B cell (primary cell): Measurements from ENCODE around the gene SUSD3. TPM values are rescaled to one million over a fixed set of nuclear protein-coding genes. Genes with fewer than 3 reads are reported as not detected.

ENCODE experiments used
- ATAC-seq: fragments of 200-7000 bp; cut with Tn5 transposase; one replicate; pipeline ENCODE4 v1.10.0; 2021; ENCODE audit warnings: low read depth, mild to moderate bottlenecking, moderate number of reproducible peaks, moderate library complexity
- CTCF ChIA-PET: fragments of 350-600 bp; sonication (Branson Sonifier 250); formaldehyde crosslinking; loops from one replicate; lab custom pipeline; 2021; ENCODE audit warnings: antibody characterized with exemption, inconsistent platforms; lab: Charles Lee
- POLR2A ChIA-PET: fragments of 350-600 bp; sonication (Branson Sonifier 250); formaldehyde crosslinking; loops from one replicate; lab custom pipeline; 2021; ENCODE audit warnings: antibody characterized with exemption; lab: Charles Lee
- DNase-seq: peaks from one replicate; pipeline ENCODE4 v3.0.0; 2013
- H2AFZ ChIP-seq: 2 replicates; pipeline ENCODE4 v1.6.1; 2012; ENCODE audit warnings: mild to moderate bottlenecking, low read depth, low read length; ENCODE audit not compliant: insufficient read depth, poor library complexity, severe bottlenecking
- H3K27ac ChIP-seq, 2 donors: 1 replicate in 1 of 2; 2 replicates in 1 of 2; pipeline ENCODE4 v1.5.1; 2012 to 2013; ENCODE audit warnings: low read length in 2 of 2, mild to moderate bottlenecking in 2 of 2, moderate library complexity in 1 of 2
- H3K27me3 ChIP-seq, 4 experiments: fragments of 200-600 bp in 1 of 4; sonication (generic) in 1 of 4; replicated peaks in 1 of 4; 1 replicate in 2 of 4; 2 replicates in 2 of 4; pipeline versions ENCODE4 v1.6.1 to v1.7.0; 2013 to 2016; ENCODE audit warnings: low read length in 3 of 4, mild to moderate bottlenecking in 2 of 4, mixed read lengths in 1 of 4, moderate library complexity in 1 of 4; ENCODE audit not compliant: insufficient read depth in 4 of 4, control insufficient read depth in 3 of 4; ENCODE audit errors: control extremely low read depth in 1 of 4
- H3K36me3 ChIP-seq, 2 experiments: replicated peaks in 1 of 2; 1 replicate in 1 of 2; 2 replicates in 1 of 2; pipeline versions ENCODE4 v1.6.1 to v1.7.1; 2013; ENCODE audit warnings: low read length in 1 of 2; ENCODE audit not compliant: insufficient read depth in 2 of 2, control insufficient read depth in 1 of 2; ENCODE audit errors: control extremely low read depth in 1 of 2, extremely low read depth in 1 of 2
- H3K4me1 ChIP-seq, 2 donors: fragments of 200-600 bp in 1 of 2; sonication (generic) in 1 of 2; 1 replicate in 1 of 2; 2 replicates in 1 of 2; pipeline versions ENCODE4 v1.5.1 to v1.6.1; 2013 to 2017; ENCODE audit warnings: low read length in 2 of 2; ENCODE audit not compliant: control insufficient read depth in 2 of 2, insufficient read depth in 2 of 2
- H3K4me2 ChIP-seq: replicated peaks from 2 replicates; pipeline ENCODE3; 2012; ENCODE audit warnings: mild to moderate bottlenecking, low read depth, low read length; ENCODE audit not compliant: poor library complexity, severe bottlenecking
- H3K4me3 ChIP-seq, 5 experiments: fragments of 200-600 bp in 1 of 5; sonication (generic) in 1 of 5; 1 replicate in 3 of 5; 2 replicates in 2 of 5; pipeline versions ENCODE4 v1.5.1 to v1.7.0; 2011 to 2016; ENCODE audit warnings: low read length in 4 of 5, mild to moderate bottlenecking in 4 of 5, low read depth in 2 of 5, control low read depth in 1 of 5, moderate library complexity in 1 of 5; ENCODE audit not compliant: insufficient read depth in 1 of 5; ENCODE audit errors: control extremely low read depth in 1 of 5, extremely low read depth in 1 of 5
- H3K79me2 ChIP-seq: fragments of 200-600 bp; sonication (generic); one replicate; pipeline ENCODE4 v1.6.0; 2016; ENCODE audit warnings: low read length; ENCODE audit not compliant: control insufficient read depth, insufficient read depth
- H3K9ac ChIP-seq: fragments of 200-600 bp; sonication (generic); 2 replicates; pipeline ENCODE4 v1.6.1; 2017; ENCODE audit warnings: mild to moderate bottlenecking, low read length, moderate library complexity
- H3K9me3 ChIP-seq, 3 donors: one replicate each; pipeline versions ENCODE4 v1.6.1 to v1.7.1; 2013; ENCODE audit warnings: low read length in 2 of 3; ENCODE audit not compliant: control insufficient read depth in 2 of 3, insufficient read depth in 1 of 3; ENCODE audit errors: control extremely low read depth in 1 of 3
- H4K20me1 ChIP-seq: 2 replicates; pipeline ENCODE4 v1.6.0; 2012; ENCODE audit warnings: mild to moderate bottlenecking, low read length; ENCODE audit not compliant: insufficient read depth, control insufficient read depth, poor library complexity, severe bottlenecking
- H3K27ac Mint-ChIP-seq: one replicate; pipeline ENCODE4 v1.8.0; 2021; ENCODE audit warnings: mixed read lengths
- H3K27me3 Mint-ChIP-seq: one replicate; pipeline ENCODE4 v1.8.0; 2021; ENCODE audit warnings: mixed read lengths
- H3K4me1 Mint-ChIP-seq: one replicate; pipeline ENCODE4 v1.8.0; 2021; ENCODE audit warnings: mixed read lengths
- H3K4me3 Mint-ChIP-seq: one replicate; pipeline ENCODE4 v1.8.0; 2021; ENCODE audit warnings: mixed read lengths
- H3K9me3 Mint-ChIP-seq: one replicate; pipeline ENCODE4 v1.8.0; 2022; ENCODE audit warnings: mixed read lengths; ENCODE audit not compliant: insufficient read depth
- EZH2 ChIP-seq: IDR thresholded peaks from 2 replicates; pipeline ENCODE4 v1.6.1; 2012; ENCODE audit warnings: borderline replicate concordance, low read depth, mild to moderate bottlenecking, moderate library complexity, low read length; ENCODE audit not compliant: insufficient read depth, poor library complexity, severe bottlenecking
- WGBS: methylation state at CpG from one replicate; pipeline ENCODE4 v1.1.5; 2013; ENCODE audit warnings: missing lambda C conversion rate; ENCODE audit not compliant: insufficient coverage; 5-methylcytosine and 5-hydroxymethylcytosine counted together
- intact Hi-C: fragments of 100-400 bp; cut with micrococcal nuclease; formaldehyde crosslinking; loops from one replicate; pipeline ENCODE4 v1.10.0; 2022
- polyA plus RNA-seq: library from polyadenylated mRNA; depleted of rRNA; stranded (reverse); fragments of >200 nt; gene quantifications from 2 replicates; pipeline ENCODE4 v1.2.3, GENCODE V29; 2012
- total RNA-seq, 2 donors: library from RNA; stranded (reverse); fragments of 120-200 nt in 1 of 2; gene quantifications; 1 replicate in 1 of 2; 2 replicates in 1 of 2; pipeline versions ENCODE4 v1.2.3 to v1.2.4, GENCODE V29; 2013 to 2022
- TF ChIP-seq, protein P1 (sequence below): fragments of 200-600 bp; IDR thresholded peaks from one replicate; pipeline ENCODE4 v1.8.0; 2022; ENCODE audit warnings: antibody characterized with exemption, mild to moderate bottlenecking

SUSD3 gene
- total and polyA plus RNA-seq, 2 donors (not counting 1 experiment from before 2014, with no cell fraction given) = 41.0 to 85.0 TPM

DNA sequence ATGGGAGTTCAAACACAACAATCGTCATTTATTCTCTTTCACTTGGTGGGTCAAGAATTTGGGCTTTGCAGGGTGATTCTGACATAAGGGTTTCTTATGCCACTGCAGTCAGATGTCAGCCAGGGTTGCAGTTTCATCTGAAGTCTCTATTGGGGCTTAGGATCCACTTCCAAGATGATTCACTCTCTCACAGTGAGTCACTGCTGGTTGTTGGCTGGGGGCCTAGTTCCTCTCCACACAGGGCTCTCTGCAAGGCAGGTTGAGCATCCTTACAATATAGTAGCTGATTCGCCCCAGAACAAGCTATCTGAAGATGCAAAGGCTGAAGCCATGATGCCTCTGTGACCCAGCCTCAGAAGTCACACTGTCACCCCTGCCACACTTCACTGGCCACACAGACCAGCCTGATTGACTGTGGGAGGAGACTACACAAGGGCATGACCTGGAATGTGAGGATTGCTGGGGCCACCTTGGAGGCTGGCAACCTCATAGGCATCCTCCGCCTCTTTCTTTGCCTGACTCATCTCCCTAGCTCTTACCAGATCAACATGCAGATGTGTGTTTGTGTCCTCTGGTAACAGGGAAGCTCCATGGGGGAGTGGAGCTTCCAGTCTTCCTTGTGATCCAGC, 33.1 kb downstream of the SUSD3 start:
- Histone ChIP-seq H4K20me1 (no peaks in the 10 kb centered on the region), H3K4me3 (no peak overlapping the region), H2AFZ (no peak overlapping the region), H3K36me3 (peaks cover 0 to 9% of the 10 kb centered on the region in 2 experiments), H3K9me3 (peaks cover 0 to 13% (median 0%) of the 10 kb centered on the region in 3 donors), H3K4me1 (peaks cover 49% of the 10 kb centered on the region in 2 donors), H3K79me2 (no peaks in the 10 kb centered on the region), H3K9ac (no peak overlapping the region), H3K4me2 (no peak overlapping the region), H3K27ac (no peak overlapping the region), H3K27me3 (no peaks in the 10 kb centered on the region)
- Mint-ChIP-seq H3K4me3 (no peak overlapping the region), H3K27me3 (no peaks in the 10 kb centered on the region), H3K9me3 (peaks cover 5% of the 10 kb centered on the region), H3K27ac (peak overlapping the region; percentile 95), H3K4me1 (peaks cover 53% of the 10 kb centered on the region)
- POLR2A ChIA-PET = interaction anchor here (0.5 kb wide), 1 partner anchor 36 kb away, joined by 7 read pairs; no protein-coding TSS in a partner anchor
- intact Hi-C loops = loop anchor here (10.0 kb wide), 1 partner anchor 977 kb away; the partner anchor contains the start of gene SPTLC1
- ATAC-seq (no peak), DNase-seq (no peak)
- TF ChIP-seq EZH2 = no peak
- TF ChIP-seq, protein P1, sequence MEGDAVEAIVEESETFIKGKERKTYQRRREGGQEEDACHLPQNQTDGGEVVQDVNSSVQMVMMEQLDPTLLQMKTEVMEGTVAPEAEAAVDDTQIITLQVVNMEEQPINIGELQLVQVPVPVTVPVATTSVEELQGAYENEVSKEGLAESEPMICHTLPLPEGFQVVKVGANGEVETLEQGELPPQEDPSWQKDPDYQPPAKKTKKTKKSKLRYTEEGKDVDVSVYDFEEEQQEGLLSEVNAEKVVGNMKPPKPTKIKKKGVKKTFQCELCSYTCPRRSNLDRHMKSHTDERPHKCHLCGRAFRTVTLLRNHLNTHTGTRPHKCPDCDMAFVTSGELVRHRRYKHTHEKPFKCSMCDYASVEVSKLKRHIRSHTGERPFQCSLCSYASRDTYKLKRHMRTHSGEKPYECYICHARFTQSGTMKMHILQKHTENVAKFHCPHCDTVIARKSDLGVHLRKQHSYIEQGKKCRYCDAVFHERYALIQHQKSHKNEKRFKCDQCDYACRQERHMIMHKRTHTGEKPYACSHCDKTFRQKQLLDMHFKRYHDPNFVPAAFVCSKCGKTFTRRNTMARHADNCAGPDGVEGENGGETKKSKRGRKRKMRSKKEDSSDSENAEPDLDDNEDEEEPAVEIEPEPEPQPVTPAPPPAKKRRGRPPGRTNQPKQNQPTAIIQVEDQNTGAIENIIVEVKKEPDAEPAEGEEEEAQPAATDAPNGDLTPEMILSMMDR = no peak
- CTCF ChIA-PET = interaction anchor here (1.6 kb wide), 1 partner anchor 18 kb away, joined by 3 read pairs; no protein-coding TSS in a partner anchor
- WGBS = 86% methylated on average over 1 of the region's 3 CpGs
